GM18907 (cell line): ENCODE results near the gene DCHS1.

Experiments used
- ATAC-seq: cut with Tn5 transposase; IDR thresholded peaks from one replicate; pipeline ENCODE4 v1.9.1; 2021; ENCODE audit warnings: mild to moderate bottlenecking, moderate library complexity; ENCODE audit not compliant: unreplicated experiment

Gene DCHS1

DNA sequence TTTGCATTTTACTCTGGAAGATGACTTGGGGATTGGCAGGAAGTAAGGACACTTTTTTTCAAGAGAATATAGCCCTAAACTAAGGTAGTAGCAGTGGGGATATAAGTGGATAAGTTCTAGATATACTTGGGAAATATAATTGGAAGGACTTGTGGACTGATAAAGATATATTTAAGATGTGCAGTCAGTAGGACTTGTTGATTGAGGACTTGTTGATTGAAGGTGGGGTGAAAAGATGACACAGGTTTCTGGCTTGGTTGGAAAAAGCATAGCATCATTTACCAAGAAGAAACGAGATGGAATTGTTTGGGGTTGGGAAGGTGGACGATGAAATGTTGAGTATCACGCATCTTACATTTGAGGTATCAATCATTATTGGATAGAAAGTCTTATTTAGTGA lies 42.1 kb downstream of the DCHS1 start:
- ATAC-seq: no peak

- peak; percentile 85 for ATAC-seq
Observed at GRCh38 chr11:6612213-6613041, 43.2 kb downstream of the DCHS1 start, which contains the start of gene TAF10. TAF10 (minus strand) TSS chr11:6612216; CDS start chr11:6612189, 27 bp downstream.

GRCh38 chr11:6611963-6612212 lies 43.7 kb downstream of the DCHS1 start:
- ATAC-seq: no peak

- peak; percentile 18 for ATAC-seq
Observed at GRCh38 chr11:6611092-6611962, 44.3 kb downstream of the DCHS1 start.

DNA sequence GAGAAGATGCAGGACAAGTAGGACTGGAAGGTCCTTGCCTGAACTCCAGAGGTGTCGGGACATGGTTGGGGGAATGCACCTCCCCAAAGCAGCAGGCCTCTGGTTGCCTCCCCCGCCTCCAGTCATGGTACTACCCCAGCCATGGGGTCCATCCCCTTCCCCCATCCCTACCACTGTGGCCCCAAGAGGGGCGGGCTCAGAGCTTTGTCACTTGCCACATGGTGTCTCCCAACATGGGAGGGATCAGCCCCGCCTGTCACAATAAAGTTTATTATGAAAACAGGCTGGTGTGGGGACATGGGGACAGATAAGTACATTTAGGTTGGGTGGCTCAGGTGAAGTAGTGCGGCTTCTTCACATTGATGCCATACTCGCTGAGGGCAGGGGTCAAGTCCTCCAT lies 45.0 kb downstream of the DCHS1 start:
- no peak for ATAC-seq

- no peak for ATAC-seq
Observed at GRCh38 chr11:6609502-6610015, 46.0 kb downstream of the DCHS1 start.

DNA sequence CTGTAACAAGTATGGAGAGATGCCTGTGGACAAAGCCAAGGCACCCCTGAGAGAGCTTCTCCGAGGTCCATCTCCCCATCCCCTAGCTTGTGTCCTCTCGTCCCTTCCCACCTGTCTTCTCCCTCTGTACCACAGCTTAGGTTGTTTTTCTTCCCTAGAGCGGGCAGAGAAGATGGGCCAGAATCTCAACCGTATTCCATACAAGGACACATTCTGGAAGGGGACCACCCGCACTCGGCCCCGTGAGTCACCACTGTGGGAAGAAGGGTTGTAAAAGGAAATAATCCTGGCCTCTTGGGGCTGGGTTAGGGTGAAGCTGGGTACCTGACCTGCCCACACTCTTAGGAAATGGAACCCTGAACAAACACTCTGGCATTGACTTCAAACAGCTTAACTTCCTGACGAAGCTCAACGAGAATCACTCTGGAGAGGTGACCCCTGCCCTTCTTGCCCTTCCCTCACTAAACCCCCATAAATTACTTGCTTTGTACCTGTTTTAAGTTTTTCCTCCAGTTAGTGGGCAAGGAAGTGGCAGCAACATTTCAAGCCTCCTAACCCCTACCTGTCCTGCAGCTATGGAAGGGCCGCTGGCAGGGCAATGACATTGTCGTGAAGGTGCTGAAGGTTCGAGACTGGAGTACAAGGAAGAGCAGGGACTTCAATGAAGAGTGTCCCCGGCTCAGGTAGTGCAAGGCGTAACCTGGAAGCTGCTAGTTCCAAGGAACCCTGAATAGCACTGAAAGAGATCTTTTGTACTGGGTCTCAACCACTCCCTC lies 46.7 kb downstream of the DCHS1 start:
- no peak for ATAC-seq

- no peak for ATAC-seq
Observed at GRCh38 chr11:6608011-6608410, 47.6 kb downstream of the DCHS1 start.

GRCh38 chr11:6607190-6607795 lies 48.3 kb downstream of the DCHS1 start:
- no peak for ATAC-seq

DNA sequence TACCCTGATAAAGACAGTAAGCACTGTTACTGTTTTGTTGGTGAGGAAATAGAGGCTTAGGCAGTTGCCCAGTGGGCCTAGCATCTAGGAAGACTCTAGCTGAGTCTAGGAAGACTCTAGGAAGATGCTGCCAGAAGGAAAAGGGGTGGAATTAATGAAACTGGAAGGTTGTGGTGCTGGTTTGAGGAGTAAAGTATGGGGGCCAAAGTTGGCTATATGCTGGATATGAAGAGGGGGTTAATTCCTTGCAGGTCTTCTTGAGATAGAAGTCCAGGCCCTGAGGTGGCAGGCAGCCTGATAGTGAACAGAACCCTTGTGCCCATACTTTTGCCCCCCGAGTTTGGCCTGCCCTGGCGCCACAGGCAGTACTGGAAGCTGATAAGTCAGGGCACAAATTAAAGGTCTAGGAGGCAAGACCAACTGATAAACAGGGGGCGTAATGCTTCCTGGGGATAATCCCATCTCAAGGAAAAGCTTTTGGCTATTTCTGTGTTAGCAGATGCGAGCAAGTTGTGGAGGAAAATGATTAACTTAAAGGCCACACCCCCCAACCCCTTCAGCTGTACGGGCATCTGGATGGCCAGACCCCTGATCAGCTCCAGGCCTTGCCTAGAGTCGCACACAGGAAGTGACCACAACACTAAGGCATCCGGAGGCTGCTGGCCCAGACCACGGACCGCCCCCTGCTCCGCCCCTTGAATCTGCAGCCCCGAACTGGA lies 49.0 kb downstream of the DCHS1 start:
- peak; percentile 53 for ATAC-seq

DNA sequence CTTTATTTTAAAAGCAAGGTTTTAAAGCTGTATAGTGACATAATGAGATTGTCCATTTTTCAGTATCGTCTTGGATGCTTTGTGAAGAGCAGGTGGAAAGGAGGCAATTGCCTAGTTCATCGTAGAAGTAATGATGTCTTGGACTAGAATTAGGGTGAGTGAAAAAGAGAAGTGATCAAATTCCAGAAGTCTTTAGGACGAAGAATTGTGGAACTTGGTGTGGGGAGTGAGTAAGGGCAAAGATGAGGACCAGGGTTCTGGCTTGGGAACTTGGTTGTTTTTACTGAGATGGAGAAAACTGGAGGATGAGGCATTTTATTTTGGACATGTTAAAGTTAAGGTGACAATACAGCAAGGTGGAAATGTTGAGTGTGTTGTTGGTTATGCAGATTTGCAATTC lies 50.8 kb downstream of the DCHS1 start:
- no peak for ATAC-seq

GRCh38 chr11:6604081-6604626 lies 51.5 kb downstream of the DCHS1 start:
- peak; percentile 41 for ATAC-seq

- ATAC-seq: peak; percentile 74
Observed at GRCh38 chr11:6603287-6604080, 52.1 kb downstream of the DCHS1 start, which contains the start of the genes ILK and RRP8. ILK (plus strand) TSS chr11:6603774; CDS start chr11:6604272, 498 bp downstream. RRP8 (minus strand) TSS chr11:6603616; CDS start chr11:6603502, 114 bp downstream.

- no peak for ATAC-seq
Observed at GRCh38 chr11:6602096-6602940, 53.3 kb downstream of the DCHS1 start.

DNA sequence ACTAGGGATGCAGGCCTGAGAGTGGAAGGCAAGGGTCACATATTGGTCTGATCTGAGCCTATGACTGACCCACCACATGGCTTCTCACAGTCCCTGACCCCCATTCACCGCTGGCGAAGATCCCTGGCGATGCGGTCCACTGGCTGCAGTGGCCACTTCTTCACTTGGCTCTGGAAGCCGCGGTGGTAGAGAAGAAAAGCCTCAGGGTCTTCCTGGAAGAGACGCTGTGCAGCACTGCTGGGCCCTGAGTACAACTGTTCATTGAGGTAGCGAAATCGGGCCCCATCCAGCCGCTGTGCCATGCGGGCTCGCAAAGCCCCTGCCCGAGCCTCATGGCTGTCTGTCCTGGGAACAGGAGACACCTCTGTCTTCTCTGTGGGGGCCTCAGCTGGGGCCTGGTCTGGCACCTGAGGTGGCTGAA lies 54.6 kb downstream of the DCHS1 start:
- ATAC-seq: no peak

- no peak for ATAC-seq
Observed at GRCh38 chr11:6599881-6600390, 55.7 kb downstream of the DCHS1 start.

GRCh38 chr11:6599449-6599848 lies 56.2 kb downstream of the DCHS1 start:
- ATAC-seq: no peak

GRCh38 chr11:6598555-6598954 lies 57.1 kb downstream of the DCHS1 start:
- no peak for ATAC-seq
